HL-60/S4 treated with phorbol 12-myristate 13-acetate at 8.2 ng/mL for 4 days and 3 days (cell line): Measurements from ENCODE around the gene DERL2.
"Not testable (repeated sequence)": the region's sequence is repeated elsewhere in the genome, so short reads cannot be mapped to it uniquely, and the experiment has no call there.

ENCODE experiments used
- in situ Hi-C: fragments of 300-500 bp; cut with MboI; formaldehyde crosslinking; loops from 2 replicates; pipeline ENCODE4 v1.15.0; 2022; ENCODE audit warnings: low sequenced_read_pairs

Gene DERL2

DNA sequence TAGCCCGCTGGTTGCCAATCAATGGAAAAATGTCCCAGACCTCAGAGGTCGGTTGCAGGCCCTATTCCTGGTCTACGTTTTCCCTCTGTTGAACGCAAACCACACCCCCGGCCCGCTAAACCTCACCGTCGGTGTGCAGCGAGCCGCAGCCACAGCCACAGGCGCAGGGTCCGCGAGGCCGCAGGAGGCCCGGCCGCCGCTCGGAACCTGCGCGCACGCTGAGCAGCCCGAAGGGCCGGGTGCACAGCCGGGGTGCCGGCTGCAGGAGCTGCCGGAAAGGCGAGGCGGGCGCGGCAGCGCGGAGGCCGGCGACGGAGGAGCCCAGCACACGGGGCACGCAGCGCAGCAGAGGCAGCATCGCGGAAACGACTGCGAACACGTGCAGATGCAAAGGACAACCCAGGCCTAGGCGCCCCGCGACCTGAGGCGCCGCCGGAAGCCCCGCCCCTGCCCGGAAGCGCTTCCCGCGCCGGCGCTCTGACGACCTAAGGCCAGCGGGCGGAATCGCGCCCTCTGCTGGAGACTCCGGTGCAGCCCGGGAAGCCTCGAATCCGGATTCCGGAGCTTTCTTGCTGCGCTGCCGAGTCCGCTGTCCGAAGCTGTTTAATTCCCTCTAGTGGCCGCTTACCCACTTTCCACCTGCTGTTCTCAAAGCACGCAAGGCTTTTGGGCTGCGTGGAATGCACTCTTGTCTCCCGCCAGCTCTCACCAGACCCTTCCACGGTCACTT lies 47.1 kb downstream of the DERL2 start, which contains the start of gene C1QBP:
C1QBP (minus strand) TSS at position 440 of the 730 bp plus-strand sequence; CDS start at position 358, 82 bp downstream.
- in situ Hi-C loops = no loop called here

DNA sequence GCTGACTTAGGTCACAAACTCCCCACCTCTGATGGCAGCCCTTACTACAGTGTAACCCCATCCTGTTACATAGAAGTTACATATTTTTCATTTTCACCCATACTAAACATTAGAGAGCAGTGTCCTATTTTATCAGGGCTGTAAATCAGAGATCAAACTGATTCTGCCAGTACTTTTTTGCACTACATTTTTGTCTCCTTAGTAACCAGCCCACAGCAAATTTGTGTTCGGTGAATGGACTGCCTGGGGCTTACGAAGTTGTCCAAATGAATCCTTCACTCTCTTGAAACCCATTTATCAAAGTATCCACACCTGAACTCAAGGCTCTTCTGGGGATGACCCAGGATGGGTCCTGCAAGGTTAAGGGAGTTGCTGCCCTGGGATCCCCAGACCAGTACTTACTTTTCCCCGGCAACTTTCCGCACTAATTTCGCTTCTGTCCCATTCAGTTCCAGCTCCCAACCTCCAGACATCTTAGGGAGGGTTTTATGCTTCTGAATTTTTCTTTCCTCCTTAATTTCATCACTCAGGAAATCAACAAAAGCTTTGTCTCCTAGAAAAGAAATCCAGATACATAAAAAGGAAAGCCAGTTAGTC lies 48.2 kb downstream of the DERL2 start:
- in situ Hi-C loops = no loop called here

- in situ Hi-C loops = not testable (repeated sequence)
These were observed 50.1 kb downstream of the DERL2 start for GRCh38 chr17:5435781-5436315.

- in situ Hi-C loops = no loop called here
These were observed 51.0 kb downstream of the DERL2 start for GRCh38 chr17:5434984-5435383.

- in situ Hi-C loops = no loop called here
These were observed 53.9 kb downstream of the DERL2 start for GRCh38 chr17:5431949-5432556.

DNA sequence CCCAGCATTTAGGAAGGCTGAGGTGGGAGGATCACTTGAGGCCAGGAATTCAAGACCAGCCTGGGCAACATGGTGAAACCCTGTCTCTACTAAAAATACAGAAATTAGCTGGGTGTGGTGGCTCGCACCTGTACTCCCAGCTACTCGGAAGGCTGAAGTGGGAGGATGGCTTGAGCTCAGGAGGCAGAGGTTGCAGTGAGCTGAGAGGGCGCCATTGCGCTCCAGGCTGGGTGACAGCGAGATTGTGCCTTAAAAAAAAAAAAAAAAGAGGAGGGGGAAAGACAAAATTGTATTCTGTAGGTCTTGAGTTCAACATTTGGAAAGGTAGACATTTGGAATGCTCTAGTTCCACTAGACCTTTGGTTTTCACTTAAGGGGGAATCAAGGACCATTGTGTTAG lies 54.7 kb downstream of the DERL2 start:
- in situ Hi-C loops = not testable (repeated sequence)

GRCh38 chr17:5430413-5430999 lies 55.5 kb downstream of the DERL2 start:
- in situ Hi-C loops = no loop called here

DNA sequence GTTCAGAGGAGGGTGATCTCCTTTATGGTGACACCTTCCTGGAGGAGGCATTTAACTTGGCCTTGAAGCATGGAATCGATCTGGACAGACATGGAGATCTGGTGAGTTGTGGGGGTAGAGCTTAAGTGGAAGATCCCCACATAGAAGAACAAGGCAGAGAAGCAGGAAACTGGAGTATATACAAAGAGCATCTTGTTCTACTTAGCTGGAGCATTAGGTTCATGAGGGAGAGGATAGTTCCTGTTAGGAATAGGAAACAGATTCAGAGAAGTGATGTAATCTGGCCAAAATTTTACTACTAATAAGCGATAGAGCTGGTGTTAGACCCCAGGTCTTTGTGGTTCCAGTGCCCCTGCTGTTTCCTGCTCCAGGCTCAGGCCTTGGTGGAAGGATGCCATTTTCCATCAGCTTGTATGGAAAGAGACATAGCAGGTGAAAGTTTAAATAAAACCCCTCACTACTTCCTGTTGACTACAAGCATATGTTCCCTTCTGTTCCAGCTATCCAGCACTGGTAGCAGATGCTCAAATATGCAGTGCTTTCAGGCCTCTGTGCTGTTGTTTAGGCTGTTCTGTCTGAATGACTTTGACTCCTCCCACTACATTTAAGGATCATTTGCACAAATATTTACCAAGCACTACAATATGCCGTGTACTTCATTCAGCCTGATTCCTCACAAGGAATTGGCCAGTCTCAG lies 56.6 kb downstream of the DERL2 start:
- in situ Hi-C loops = no loop called here

GRCh38 chr17:5425826-5426225 lies 60.2 kb downstream of the DERL2 start:
- in situ Hi-C loops = no loop called here

GRCh38 chr17:5424909-5425308 lies 61.1 kb downstream of the DERL2 start:
- in situ Hi-C loops = no loop called here

DNA sequence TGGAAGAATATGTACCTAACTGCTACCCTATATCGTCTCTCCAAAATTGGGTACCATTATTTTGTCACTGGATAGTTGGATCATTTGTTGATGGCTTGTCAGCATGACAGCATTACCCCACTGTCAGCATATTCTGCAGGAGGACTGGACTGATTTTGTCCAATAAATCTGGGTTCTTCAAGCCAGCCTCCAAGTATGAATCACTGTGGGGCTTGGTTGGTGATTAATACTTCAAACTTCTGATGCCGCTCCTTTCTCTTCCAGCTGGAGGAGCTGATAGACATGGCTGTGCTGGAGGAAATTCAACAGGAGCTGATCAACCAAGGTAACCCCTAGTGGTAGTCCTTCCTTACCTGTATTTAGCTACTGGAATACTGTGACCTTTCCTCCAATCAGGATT lies 63.5 kb downstream of the DERL2 start:
- in situ Hi-C loops = no loop called here
